GM12878 (cell line): ENCODE results near the gene ANTXR1. TPM values are rescaled to one million over a fixed set of nuclear protein-coding genes. Genes with fewer than 3 reads are reported as not detected.

Experiments
- ATAC-seq: fragments of 200-7000 bp; cut with Tn5 transposase; 3 replicates; pipeline ENCODE4 v1.9.1; 2020; ENCODE audit warnings: mild to moderate bottlenecking, moderate library complexity
- BruUV-seq: library from RNA; stranded (reverse); fragments of 400-500 nt; replicated peaks from 2 replicates; lab custom pipeline; 2021; lab: Mats Ljungman, UMichigan
- CTCF ChIA-PET: fragments of 300-600 bp; sonication (Branson Sonifier 250); formaldehyde crosslinking; extraction: SDS; loops from one replicate; lab custom pipeline; 2021; ENCODE audit warnings: inconsistent platforms; lab: Yijun Ruan, JAX
- POLR2A ChIA-PET: fragments of 350-600 bp; formaldehyde crosslinking; extraction: SDS; loops from one replicate; lab custom pipeline; 2021; ENCODE audit warnings: inconsistent platforms; lab: Charles Lee
- RAD21 ChIA-PET: fragments of 300-600 bp; sonication (Branson Sonifier 250); formaldehyde crosslinking; loops from one replicate; lab custom pipeline; 2023; ENCODE audit warnings: antibody characterized with exemption; ENCODE audit not compliant: unreplicated experiment; lab: Charles Lee
- SMC1A ChIA-PET: fragments of 300-600 bp; sonication (Branson Sonifier 250); formaldehyde crosslinking; loops from one replicate; lab custom pipeline; 2023; ENCODE audit not compliant: unreplicated experiment, uncharacterized antibody; lab: Charles Lee
- DNase-seq: peaks from one replicate; pipeline ENCODE4 v3.0.0-alpha.2; 2011; ENCODE audit warnings: low read depth, low spot score
- FAIRE-seq: peaks from 3 replicates; lab custom pipeline; 2011; peaks lifted over from hg19 to GRCh38; lab: Jason Lieb, UNC
- H2AFZ ChIP-seq: 2 replicates; pipeline ENCODE4 v1.6.0; 2011; ENCODE audit warnings: low read depth, low read length, control low read depth; ENCODE audit not compliant: control insufficient read depth
- H3K27ac ChIP-seq: 2 replicates; pipeline ENCODE4 v1.5.1; 2011; ENCODE audit warnings: control low read depth; ENCODE audit not compliant: control insufficient read depth, insufficient read depth
- H3K27me3 ChIP-seq, 2 experiments: replicated peaks in 1 of 2; 2 replicates each; pipeline versions ENCODE4 v1.6.0 to v1.6.1; 2011; ENCODE audit warnings: low read length in 1 of 2; ENCODE audit not compliant: control insufficient read depth in 2 of 2, insufficient read depth in 2 of 2
- H3K36me3 ChIP-seq, 2 experiments: 2 replicates each; pipeline ENCODE4 v1.5.1; 2011; ENCODE audit warnings: low read length in 1 of 2; ENCODE audit not compliant: control insufficient read depth in 2 of 2, insufficient read depth in 2 of 2
- H3K4me1 ChIP-seq: 2 replicates; pipeline ENCODE4 v1.6.1; 2011; ENCODE audit warnings: mild to moderate bottlenecking, low read length, moderate library complexity, mixed read lengths; ENCODE audit not compliant: control insufficient read depth, insufficient read depth
- H3K4me2 ChIP-seq: 2 replicates; pipeline ENCODE4 v1.6.0; 2011; ENCODE audit warnings: control low read depth; ENCODE audit not compliant: control insufficient read depth, insufficient read depth
- H3K4me3 ChIP-seq: fragments of 200-600 bp; sonication (generic); 2 replicates; pipeline ENCODE4 v1.5.1; 2016
- H3K79me2 ChIP-seq: 2 replicates; pipeline ENCODE4 v1.6.0; 2011; ENCODE audit warnings: low read length; ENCODE audit not compliant: control insufficient read depth, insufficient read depth
- H3K9ac ChIP-seq: 2 replicates; pipeline ENCODE4 v1.8.0; 2011; ENCODE audit warnings: low read length, control low read depth, mixed read lengths; ENCODE audit not compliant: control insufficient read depth, insufficient read depth
- H3K9me3 ChIP-seq: replicated peaks from 3 replicates; pipeline ENCODE4 v1.5.1; 2011; ENCODE audit warnings: mild to moderate bottlenecking, low read length; ENCODE audit not compliant: control insufficient read depth, insufficient read depth
- H4K20me1 ChIP-seq: 2 replicates; pipeline ENCODE4 v1.6.0; 2011; ENCODE audit not compliant: control insufficient read depth, insufficient read depth
- BCL11A ChIP-seq: IDR thresholded peaks from 2 replicates; pipeline ENCODE4 v1.6.1; 2011; ENCODE audit warnings: low read depth, low read length
- BMI1 ChIP-seq: fragments of 450-650 bp; IDR thresholded peaks from 2 replicates; pipeline ENCODE4 v1.6.1; 2016; ENCODE audit warnings: mild to moderate bottlenecking, moderate library complexity, borderline replicate concordance
- CEBPB ChIP-seq, 2 experiments: fragments of 150-350 bp in 1 of 2; IDR thresholded peaks; 2 replicates each; pipeline ENCODE4 v1.6.1; 2012 to 2014; ENCODE audit warnings: low read depth in 2 of 2, low read length in 2 of 2, borderline replicate concordance in 1 of 2, inconsistent platforms in 1 of 2
- EP300 ChIP-seq, 2 experiments: fragments of 150-350 bp in 1 of 2; IDR thresholded peaks; 2 replicates each; pipeline ENCODE4 v1.6.1; 2011 to 2012; ENCODE audit warnings: low read depth in 2 of 2, low read length in 2 of 2, borderline replicate concordance in 1 of 2, improper control_type of control experiment in 1 of 2, inconsistent platforms in 1 of 2; ENCODE audit not compliant: control insufficient read depth in 1 of 2
- EZH2 ChIP-seq: IDR thresholded peaks from 2 replicates; pipeline ENCODE4 v1.6.1; 2012; ENCODE audit warnings: low read depth, mild to moderate bottlenecking, control low read depth, inconsistent platforms, low read length, borderline replicate concordance; ENCODE audit not compliant: control insufficient read depth
- FOXK2 ChIP-seq: fragments of 450-650 bp; IDR thresholded peaks from 2 replicates; pipeline ENCODE4 v1.6.1; 2017; ENCODE audit warnings: mild to moderate bottlenecking, moderate library complexity
- FOXM1 ChIP-seq: IDR thresholded peaks from 2 replicates; pipeline ENCODE4 v1.6.1; 2012; ENCODE audit warnings: low read depth, mild to moderate bottlenecking, inconsistent platforms, low read length, moderate library complexity
- HDAC6 ChIP-seq: fragments of 200-600 bp; sonication (generic); IDR thresholded peaks from one replicate; pipeline ENCODE4 v1.8.0; 2017; ENCODE audit warnings: antibody characterized with exemption; ENCODE audit not compliant: unreplicated experiment
- NR2C2 ChIP-seq: IDR thresholded peaks from 2 replicates; pipeline ENCODE4 v1.6.1; 2011; ENCODE audit warnings: borderline replicate concordance, low read depth; ENCODE audit not compliant: control insufficient read depth, insufficient read length
- POLR2AphosphoS5 ChIP-seq: IDR thresholded peaks from 2 replicates; pipeline ENCODE4 v1.6.1; 2011; ENCODE audit warnings: mild to moderate bottlenecking, low read length, inconsistent platforms
- RBBP5 ChIP-seq: fragments of 200-600 bp; sonication (generic); conservative IDR thresholded peaks from 2 replicates; pipeline ENCODE4 v1.6.1; 2016
- RFX5 ChIP-seq: IDR thresholded peaks from 2 replicates; pipeline ENCODE4 v1.6.1; 2011; ENCODE audit warnings: low read depth, low read length, improper control_type of control experiment
- SKIL ChIP-seq: fragments of 450-650 bp; IDR thresholded peaks from 2 replicates; pipeline ENCODE4 v1.6.1; 2017; ENCODE audit warnings: mild to moderate bottlenecking, low read depth, inconsistent platforms; ENCODE audit not compliant: poor library complexity, severe bottlenecking
- SPI1 ChIP-seq: IDR thresholded peaks from 2 replicates; pipeline ENCODE4 v1.6.1; 2011; ENCODE audit warnings: low read depth, mild to moderate bottlenecking, low read length, moderate library complexity, borderline replicate concordance; ENCODE audit not compliant: insufficient read depth
- SUPT20H ChIP-seq: IDR thresholded peaks from 2 replicates; pipeline ENCODE4 v1.6.1; 2011; ENCODE audit warnings: low read depth, mild to moderate bottlenecking, low read length, moderate library complexity, borderline replicate concordance; ENCODE audit not compliant: control insufficient read depth
- TCF12 ChIP-seq: IDR thresholded peaks from 2 replicates; pipeline ENCODE4 v1.6.1; 2011; ENCODE audit warnings: low read depth, mild to moderate bottlenecking, low read length
- WGBS: methylation state at CpG from one replicate; pipeline ENCODE4 v1.1.6; 2016; ENCODE audit warnings: low lambda C conversion rate; ENCODE audit not compliant: insufficient replicate concordance, insufficient coverage; ENCODE audit errors: missing lambda C conversion rate; 5-methylcytosine and 5-hydroxymethylcytosine counted together
- in situ Hi-C: fragments of 300-500 bp; cut with MboI; formaldehyde crosslinking; loops from 9 replicates; pipeline ENCODE4 v1.14.3; 2018; ENCODE audit warnings: mixed read lengths
- intact Hi-C: fragments of 100-400 bp; cut with micrococcal nuclease; formaldehyde crosslinking; loops from one replicate; pipeline ENCODE4 v1.14.2; 2022; ENCODE audit not compliant: unreplicated experiment
- polyA plus RNA-seq, 11 experiments: library from polyadenylated mRNA; depleted of rRNA in 4 of 11; unstranded in 6 of 11; stranded (reverse) in 5 of 11; fragments of >200 nt; fragmentation: Nextera tagmentation in 4 of 11; fragmentation: Illumina TruSeq in 1 of 11; extraction: Ambion mirVana in 4 of 11; extraction: Trizol in 1 of 11; gene quantifications; 1 replicate in 1 of 11; 2 replicates in 10 of 11; pipeline versions ENCODE4 v1.2.1 to v1.2.3, GENCODE V29; 2011 to 2016; ENCODE audit warnings: inconsistent platforms in 2 of 11, missing spikeins in 2 of 11, low read depth in 1 of 11
- total RNA-seq, 4 experiments: library from RNA; depleted of rRNA in 3 of 4; stranded (reverse); fragments of >200 nt in 3 of 4; fragmentation: Illumina TruSeq in 1 of 4; extraction: Trizol in 1 of 4; gene quantifications; 2 replicates each; pipeline versions ENCODE4 v1.2.1 to v1.2.3, GENCODE V29; 2013 to 2021

Gene ANTXR1
- total and polyA plus RNA-seq, 10 of the 15 experiments (the other 5 are each of a cell fraction or from before 2014, with no cell fraction given) = 0.09 to 0.26 TPM; not detected in 8

GRCh38 chr2:69061525-69061924, 48.5 kb downstream of the ANTXR1 start:
- H3K4me2 ChIP-seq = no peak overlapping the region
- H4K20me1 ChIP-seq = no peaks in the 10 kb centered on the region
- H3K9ac ChIP-seq = no peak overlapping the region
- DNase-seq = no peak
- BruUV-seq = no TSS peak
- TF ChIP-seq CEBPB (IDR thresholded peaks at IDR 0.05; ENCODE audit: borderline replicate concordance in 1 of 2, low read depth in 2 of 2, low read length in 2 of 2) (no peak), BMI1 (no peak), FOXK2 (no peak), SPI1 (no peak), FOXM1 (no peak), RBBP5 (no peak), SUPT20H (no peak), BCL11A (no peak)
- H3K27ac ChIP-seq = no peak overlapping the region
- no peaks in the 10 kb centered on the region for H3K9me3 ChIP-seq
- H3K4me1 ChIP-seq = no peaks in the 10 kb centered on the region
- no peak overlapping the region for H2AFZ ChIP-seq
- ChIA-PET POLR2A (interaction anchor here (0.6 kb wide), 1 partner anchor 24 kb away, joined by 5 read pairs; no protein-coding TSS in a partner anchor), SMC1A (no interaction called here), RAD21 (no interaction called here), CTCF (interaction anchor here (0.7 kb wide), 1 partner anchor 244 kb away, joined by 3 read pairs; no protein-coding TSS in a partner anchor)
- H3K27me3 ChIP-seq = peaks cover 0 to 5% of the 10 kb centered on the region in 2 experiments; a peak in 2 of 4 replicates
- H3K4me3 ChIP-seq = no peak overlapping the region
- no peak for ATAC-seq
- no peak for FAIRE-seq
- intact Hi-C loops = no loop called here
- in situ Hi-C loops = no loop called here
- H3K79me2 ChIP-seq = no peaks in the 10 kb centered on the region
- H3K36me3 ChIP-seq = no peaks in the 10 kb centered on the region

- no peak for DNase-seq
- no peak for ATAC-seq
- WGBS = 0% methylated on average over 2 of the region's 2 CpGs
- Histone ChIP-seq H3K27ac (no peak overlapping the region), H3K4me3 (no peak overlapping the region), H2AFZ (no peak overlapping the region), H3K4me1 (no peaks in the 10 kb centered on the region), H3K9me3 (no peaks in the 10 kb centered on the region), H3K4me2 (no peak overlapping the region), H3K79me2 (no peaks in the 10 kb centered on the region), H3K27me3 (peaks cover 0 to 5% of the 10 kb centered on the region in 2 experiments; a peak in 2 of 4 replicates), H3K36me3 (no peaks in the 10 kb centered on the region), H3K9ac (no peak overlapping the region), H4K20me1 (no peaks in the 10 kb centered on the region)
- in situ Hi-C loops = no loop called here
- SMC1A ChIA-PET = no interaction called here
- intact Hi-C loops = no loop called here
- POLR2A ChIA-PET = no interaction called here
- RAD21 ChIA-PET = no interaction called here
- BruUV-seq = no TSS peak
- CTCF ChIA-PET = interaction anchor here (0.7 kb wide), 1 partner anchor 244 kb away, joined by 3 read pairs; no protein-coding TSS in a partner anchor
- FAIRE-seq = no peak
- no peak for TF ChIP-seq TCF12
- no peak for TF ChIP-seq RFX5
- no peak for TF ChIP-seq NR2C2
- TF ChIP-seq SKIL = no peak
- TF ChIP-seq EZH2 = no peak
- no peak for TF ChIP-seq HDAC6
- no peak for TF ChIP-seq EP300 (IDR thresholded peaks at IDR 0.05; ENCODE audit: borderline replicate concordance in 1 of 2, control insufficient read depth in 1 of 2, low read depth in 2 of 2, low read length in 2 of 2)
- TF ChIP-seq POLR2AphosphoS5 = no peak
These were observed 49.5 kb downstream of the ANTXR1 start for GRCh38 chr2:69062307-69062962.
